Measurements from ENCODE around the gene CCNY.

GRCh38 chr10:35517431-35518181 is 181.3 kb downstream of the CCNY start:
- no peak for TF ChIP-seq CREB1 (IDR thresholded peaks at IDR 0.05)
- no peak for TF ChIP-seq CREB1 (CRISPR knock-in tag; IDR thresholded peaks at IDR 0.05)
- no peak for TF ChIP-seq ZNF451 (CRISPR knock-in tag; IDR thresholded peaks at IDR 0.05)
- TF ChIP-seq RAD21 (CRISPR knock-in tag; IDR thresholded peaks at IDR 0.05), result no peak
- TF ChIP-seq ZHX1 (CRISPR knock-in tag; IDR thresholded peaks at IDR 0.05; ENCODE audit: low read depth), result no peak
- no peak for TF ChIP-seq SMC3 (IDR thresholded peaks at IDR 0.05; ENCODE audit: low read length)

Measured in HepG2 (cell line).